ENCODE results near the gene MAVS. TPM values are rescaled to one million over a fixed set of nuclear protein-coding genes. Genes with fewer than 3 reads are reported as not detected.

The MAVS gene
- total RNA-seq, 1 donor from 2014 or later, result 44.9 TPM

DNA sequence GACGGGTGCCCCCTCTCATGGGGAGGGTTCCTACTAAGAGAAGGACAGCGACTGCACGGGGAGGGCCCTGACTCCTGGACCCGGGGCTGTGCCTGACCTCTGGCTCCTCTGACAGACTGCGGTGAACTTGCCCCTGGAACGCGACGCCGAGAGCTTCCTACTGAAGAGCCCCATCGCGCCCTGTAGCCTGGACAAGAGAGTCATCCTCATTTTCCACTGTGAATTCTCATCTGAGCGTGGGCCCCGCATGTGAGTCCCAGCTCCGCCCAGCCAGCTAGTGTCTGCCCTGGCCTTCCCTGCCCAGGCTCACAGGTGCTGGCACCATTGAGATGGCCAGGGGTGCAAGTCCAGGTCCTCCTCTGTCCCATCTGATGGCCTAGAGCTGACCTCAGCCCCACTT lies 43.3 kb upstream of the MAVS start:
- no peaks in the 10 kb centered on the region for H3K27me3 ChIP-seq (ENCODE audit: low read depth)
- peaks cover 36% of the 10 kb centered on the region for H3K4me1 ChIP-seq
- no peak for DNase-seq
- intact Hi-C loops (cut with micrococcal nuclease), result no loop called here
- no peaks in the 10 kb centered on the region for H3K9me3 ChIP-seq (replicated peaks)
- no peak overlapping the region for H3K4me3 ChIP-seq
- TF ChIP-seq, protein P1, sequence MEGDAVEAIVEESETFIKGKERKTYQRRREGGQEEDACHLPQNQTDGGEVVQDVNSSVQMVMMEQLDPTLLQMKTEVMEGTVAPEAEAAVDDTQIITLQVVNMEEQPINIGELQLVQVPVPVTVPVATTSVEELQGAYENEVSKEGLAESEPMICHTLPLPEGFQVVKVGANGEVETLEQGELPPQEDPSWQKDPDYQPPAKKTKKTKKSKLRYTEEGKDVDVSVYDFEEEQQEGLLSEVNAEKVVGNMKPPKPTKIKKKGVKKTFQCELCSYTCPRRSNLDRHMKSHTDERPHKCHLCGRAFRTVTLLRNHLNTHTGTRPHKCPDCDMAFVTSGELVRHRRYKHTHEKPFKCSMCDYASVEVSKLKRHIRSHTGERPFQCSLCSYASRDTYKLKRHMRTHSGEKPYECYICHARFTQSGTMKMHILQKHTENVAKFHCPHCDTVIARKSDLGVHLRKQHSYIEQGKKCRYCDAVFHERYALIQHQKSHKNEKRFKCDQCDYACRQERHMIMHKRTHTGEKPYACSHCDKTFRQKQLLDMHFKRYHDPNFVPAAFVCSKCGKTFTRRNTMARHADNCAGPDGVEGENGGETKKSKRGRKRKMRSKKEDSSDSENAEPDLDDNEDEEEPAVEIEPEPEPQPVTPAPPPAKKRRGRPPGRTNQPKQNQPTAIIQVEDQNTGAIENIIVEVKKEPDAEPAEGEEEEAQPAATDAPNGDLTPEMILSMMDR (IDR thresholded peaks at IDR 0.05; ENCODE audit: borderline replicate concordance), result no peak
- peaks cover 50% of the 10 kb centered on the region for H3K36me3 ChIP-seq
- no peak overlapping the region for H3K27ac ChIP-seq (replicated peaks)

DNA sequence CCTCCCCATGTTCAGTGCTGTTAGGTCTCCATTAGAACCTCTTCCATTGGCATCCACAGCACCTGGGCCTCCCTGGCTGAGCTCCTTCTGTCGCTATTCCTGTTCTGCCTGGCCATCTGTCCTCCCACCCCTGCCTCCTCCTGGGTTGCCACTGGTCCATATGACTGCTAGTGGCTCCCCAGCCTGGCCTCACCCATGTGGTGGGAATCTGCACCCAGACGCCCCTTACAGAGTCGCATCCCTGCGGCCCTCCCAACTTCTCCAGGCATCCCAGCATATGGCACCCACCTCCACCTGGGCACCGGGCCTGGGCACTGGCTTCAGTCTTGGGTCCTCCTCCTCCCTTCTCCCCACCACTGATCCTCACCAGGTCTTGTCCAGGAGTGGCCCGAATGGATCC lies 42.8 kb upstream of the MAVS start:
- intact Hi-C loops (cut with micrococcal nuclease), result no loop called here
- Histone ChIP-seq H3K27ac (replicated peaks) (no peak overlapping the region), H3K27me3 (ENCODE audit: low read depth) (no peaks in the 10 kb centered on the region), H3K36me3 (peaks cover 50% of the 10 kb centered on the region), H3K9me3 (replicated peaks) (no peaks in the 10 kb centered on the region), H3K4me3 (no peak overlapping the region), H3K4me1 (peaks cover 36% of the 10 kb centered on the region)
- DNase-seq, result no peak
- TF ChIP-seq, protein P1 (IDR thresholded peaks at IDR 0.05; ENCODE audit: borderline replicate concordance), result no peak

DNA sequence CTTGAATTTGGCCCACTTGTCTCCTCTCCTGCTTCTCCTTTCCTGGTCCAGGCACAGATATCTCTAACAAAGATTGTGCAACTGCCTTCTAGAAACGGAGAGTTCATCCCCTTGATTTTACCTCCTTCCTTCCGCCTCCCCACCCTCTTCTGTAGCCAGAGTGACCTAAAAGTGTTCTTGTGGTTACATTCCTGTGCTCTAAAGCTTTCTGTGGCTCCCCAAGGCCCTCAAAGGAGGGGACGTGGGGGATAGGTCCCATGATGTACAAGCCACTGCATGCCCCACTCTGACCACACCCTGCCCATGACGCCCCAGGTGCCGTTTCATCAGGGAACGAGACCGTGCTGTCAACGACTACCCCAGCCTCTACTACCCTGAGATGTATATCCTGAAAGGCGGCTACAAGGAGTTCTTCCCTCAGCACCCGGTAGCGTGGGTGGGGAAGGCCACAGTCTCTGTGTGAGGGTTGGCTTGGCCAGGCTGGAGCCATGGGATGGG lies 42.3 kb upstream of the MAVS start:
- Histone ChIP-seq H3K27me3 (ENCODE audit: low read depth) (no peaks in the 10 kb centered on the region), H3K36me3 (peaks cover 50% of the 10 kb centered on the region), H3K4me1 (peaks cover 33% of the 10 kb centered on the region), H3K4me3 (no peak overlapping the region), H3K9me3 (replicated peaks) (no peaks in the 10 kb centered on the region), H3K27ac (replicated peaks) (no peak overlapping the region)
- DNase-seq, result no peak
- intact Hi-C loops (cut with micrococcal nuclease), result no loop called here
- TF ChIP-seq, protein P1 (IDR thresholded peaks at IDR 0.05; ENCODE audit: borderline replicate concordance), result no peak

DNA sequence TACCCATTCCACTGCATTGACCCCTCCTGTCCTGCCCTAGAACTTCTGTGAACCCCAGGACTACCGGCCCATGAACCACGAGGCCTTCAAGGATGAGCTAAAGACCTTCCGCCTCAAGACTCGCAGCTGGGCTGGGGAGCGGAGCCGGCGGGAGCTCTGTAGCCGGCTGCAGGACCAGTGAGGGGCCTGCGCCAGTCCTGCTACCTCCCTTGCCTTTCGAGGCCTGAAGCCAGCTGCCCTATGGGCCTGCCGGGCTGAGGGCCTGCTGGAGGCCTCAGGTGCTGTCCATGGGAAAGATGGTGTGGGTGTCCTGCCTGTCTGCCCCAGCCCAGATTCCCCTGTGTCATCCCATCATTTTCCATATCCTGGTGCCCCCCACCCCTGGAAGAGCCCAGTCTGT lies 41.9 kb upstream of the MAVS start:
- Histone ChIP-seq H3K4me1 (peaks cover 36% of the 10 kb centered on the region), H3K9me3 (replicated peaks) (no peaks in the 10 kb centered on the region), H3K36me3 (peaks cover 50% of the 10 kb centered on the region), H3K27me3 (ENCODE audit: low read depth) (no peaks in the 10 kb centered on the region), H3K4me3 (no peak overlapping the region), H3K27ac (replicated peaks) (peak overlapping the region; percentile 36)
- intact Hi-C loops (cut with micrococcal nuclease), result no loop called here
- no peak for DNase-seq
- TF ChIP-seq, protein P1 (IDR thresholded peaks at IDR 0.05; ENCODE audit: borderline replicate concordance), result no peak

DNA sequence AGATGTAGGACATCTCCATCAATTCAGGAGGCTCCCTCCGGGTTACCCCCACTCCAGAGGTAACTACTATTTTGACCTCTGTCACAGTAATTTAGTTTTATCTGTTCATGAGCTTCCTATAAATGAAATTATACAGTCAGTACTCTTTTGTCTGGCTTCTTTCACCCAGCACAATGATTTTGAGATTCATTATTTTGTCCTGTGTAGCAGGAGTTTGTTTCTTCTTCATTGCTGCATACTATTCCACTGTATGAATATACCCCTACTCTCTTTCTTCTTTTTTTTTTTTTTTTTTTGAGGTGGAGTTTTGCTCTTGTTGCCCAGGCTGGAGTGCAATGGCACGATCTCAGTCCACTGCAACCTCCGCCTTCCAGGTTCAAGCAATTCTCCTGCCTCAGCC lies 38.1 kb upstream of the MAVS start:
- DNase-seq, result no peak
- H3K36me3 ChIP-seq, result peaks cover 19% of the 10 kb centered on the region
- intact Hi-C loops (cut with micrococcal nuclease), result no loop called here
- peaks cover 67% of the 10 kb centered on the region for H3K4me1 ChIP-seq
- no peaks in the 10 kb centered on the region for H3K27me3 ChIP-seq (ENCODE audit: low read depth)
- H3K9me3 ChIP-seq (replicated peaks), result no peaks in the 10 kb centered on the region
- H3K4me3 ChIP-seq, result peak overlapping the region; percentile 46
- H3K27ac ChIP-seq (replicated peaks), result peak overlapping the region; percentile 97
- TF ChIP-seq, protein P1 (IDR thresholded peaks at IDR 0.05; ENCODE audit: borderline replicate concordance), result no peak

All from left ventricle myocardium inferior (tissue), 1 donor.